Suprapubic skin (tissue), 4 donors: ENCODE measurements around the gene NME7. TPM values are rescaled to one million over a fixed set of nuclear protein-coding genes. Genes with fewer than 3 reads are reported as not detected.

ENCODE experiments used
- DNase-seq, 2 donors: peaks; one replicate each; pipeline ENCODE4 v3.0.0-alpha.2; 2019; ENCODE audit warnings: low spot score in 2 of 2
- H3K27ac ChIP-seq: fragments of 200-600 bp; sonication (generic); one replicate; pipeline ENCODE4 v1.5.1; 2019
- H3K27me3 ChIP-seq: fragments of 200-600 bp; sonication (generic); one replicate; pipeline ENCODE4 v1.5.1; 2019
- H3K36me3 ChIP-seq: fragments of 200-600 bp; sonication (generic); one replicate; pipeline ENCODE4 v1.5.1; 2019
- H3K4me1 ChIP-seq: fragments of 200-600 bp; sonication (generic); one replicate; pipeline ENCODE4 v1.5.1; 2019
- H3K4me3 ChIP-seq: fragments of 200-600 bp; sonication (generic); one replicate; pipeline ENCODE4 v1.5.1; 2019; ENCODE audit warnings: mild to moderate bottlenecking
- H3K9me3 ChIP-seq: fragments of 200-600 bp; sonication (generic); one replicate; pipeline ENCODE4 v1.5.1; 2019
- EP300 ChIP-seq: sonication (generic); formaldehyde crosslinking; IDR thresholded peaks from one replicate; pipeline ENCODE4 v1.6.1; 2017; ENCODE audit warnings: antibody characterized with exemption
- POLR2A ChIP-seq, 2 donors: fragments of 450-650 bp; IDR thresholded peaks; one replicate each; pipeline ENCODE4 v1.6.1; 2017; ENCODE audit warnings: antibody characterized with exemption in 2 of 2, mild to moderate bottlenecking in 2 of 2, moderate library complexity in 2 of 2
- POLR2AphosphoS5 ChIP-seq, 3 donors: sonication (generic); formaldehyde crosslinking; IDR thresholded peaks; one replicate each; pipeline ENCODE4 v1.6.1; 2017; ENCODE audit warnings: antibody characterized with exemption in 3 of 3
- WGBS: methylation state at CpG from one replicate; pipeline ENCODE4 v1.1.5; 2018; 5-methylcytosine and 5-hydroxymethylcytosine counted together
- total RNA-seq, 4 donors: library from RNA; depleted of rRNA; stranded (reverse); fragments of >200 nt; gene quantifications; one replicate each; pipeline ENCODE4 v1.1.0, GENCODE V29; 2016
- TF ChIP-seq, protein P1 (sequence below), 2 donors: fragments of 200-600 bp in 1 of 2; fragments of 450-650 bp in 1 of 2; sonication (generic) in 1 of 2; IDR thresholded peaks; one replicate each; pipeline ENCODE4 v1.5.1; 2016 to 2019; ENCODE audit warnings: antibody characterized with exemption in 2 of 2, mild to moderate bottlenecking in 1 of 2, moderate library complexity in 1 of 2

NME7 gene
- total RNA-seq, 4 donors from 2014 or later, result 9.5 to 13.9 (median 11.7) TPM

DNA sequence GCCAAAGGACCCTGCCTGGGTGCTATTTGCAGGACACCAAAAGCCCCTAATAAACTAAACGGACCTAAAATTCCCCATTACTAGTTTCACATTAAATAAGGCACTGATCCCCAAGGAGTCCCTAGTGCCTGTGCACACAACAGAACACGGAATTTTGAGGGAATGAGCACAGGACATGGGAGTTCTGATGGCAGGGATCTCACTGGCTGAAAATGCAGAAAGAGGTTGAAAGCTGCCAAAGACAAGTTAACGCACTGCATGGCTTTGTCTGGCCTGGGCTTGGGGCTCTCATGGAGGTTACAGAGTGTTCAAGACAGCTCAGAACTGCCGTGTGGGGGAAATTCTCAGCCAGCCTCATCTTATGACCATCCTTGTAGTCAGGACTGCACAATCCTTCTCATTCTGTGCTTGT lies 276.7 kb downstream of the NME7 start:
- H3K27ac ChIP-seq, result no peak overlapping the region
- H3K4me3 ChIP-seq, result no peak overlapping the region
- TF ChIP-seq, protein P1, sequence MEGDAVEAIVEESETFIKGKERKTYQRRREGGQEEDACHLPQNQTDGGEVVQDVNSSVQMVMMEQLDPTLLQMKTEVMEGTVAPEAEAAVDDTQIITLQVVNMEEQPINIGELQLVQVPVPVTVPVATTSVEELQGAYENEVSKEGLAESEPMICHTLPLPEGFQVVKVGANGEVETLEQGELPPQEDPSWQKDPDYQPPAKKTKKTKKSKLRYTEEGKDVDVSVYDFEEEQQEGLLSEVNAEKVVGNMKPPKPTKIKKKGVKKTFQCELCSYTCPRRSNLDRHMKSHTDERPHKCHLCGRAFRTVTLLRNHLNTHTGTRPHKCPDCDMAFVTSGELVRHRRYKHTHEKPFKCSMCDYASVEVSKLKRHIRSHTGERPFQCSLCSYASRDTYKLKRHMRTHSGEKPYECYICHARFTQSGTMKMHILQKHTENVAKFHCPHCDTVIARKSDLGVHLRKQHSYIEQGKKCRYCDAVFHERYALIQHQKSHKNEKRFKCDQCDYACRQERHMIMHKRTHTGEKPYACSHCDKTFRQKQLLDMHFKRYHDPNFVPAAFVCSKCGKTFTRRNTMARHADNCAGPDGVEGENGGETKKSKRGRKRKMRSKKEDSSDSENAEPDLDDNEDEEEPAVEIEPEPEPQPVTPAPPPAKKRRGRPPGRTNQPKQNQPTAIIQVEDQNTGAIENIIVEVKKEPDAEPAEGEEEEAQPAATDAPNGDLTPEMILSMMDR (IDR thresholded peaks at IDR 0.05), result no peak
- TF ChIP-seq POLR2A (IDR thresholded peaks at IDR 0.05) (no peak), EP300 (no peak), POLR2AphosphoS5 (IDR thresholded peaks at IDR 0.05) (no peak)
- H3K9me3 ChIP-seq, result no peaks in the 10 kb centered on the region
- WGBS, result 76% methylated on average over 4 of the region's 4 CpGs
- no peak for DNase-seq
- no peaks in the 10 kb centered on the region for H3K36me3 ChIP-seq
- H3K27me3 ChIP-seq, result no peaks in the 10 kb centered on the region
- H3K4me1 ChIP-seq, result peaks cover 3% of the 10 kb centered on the region

DNA sequence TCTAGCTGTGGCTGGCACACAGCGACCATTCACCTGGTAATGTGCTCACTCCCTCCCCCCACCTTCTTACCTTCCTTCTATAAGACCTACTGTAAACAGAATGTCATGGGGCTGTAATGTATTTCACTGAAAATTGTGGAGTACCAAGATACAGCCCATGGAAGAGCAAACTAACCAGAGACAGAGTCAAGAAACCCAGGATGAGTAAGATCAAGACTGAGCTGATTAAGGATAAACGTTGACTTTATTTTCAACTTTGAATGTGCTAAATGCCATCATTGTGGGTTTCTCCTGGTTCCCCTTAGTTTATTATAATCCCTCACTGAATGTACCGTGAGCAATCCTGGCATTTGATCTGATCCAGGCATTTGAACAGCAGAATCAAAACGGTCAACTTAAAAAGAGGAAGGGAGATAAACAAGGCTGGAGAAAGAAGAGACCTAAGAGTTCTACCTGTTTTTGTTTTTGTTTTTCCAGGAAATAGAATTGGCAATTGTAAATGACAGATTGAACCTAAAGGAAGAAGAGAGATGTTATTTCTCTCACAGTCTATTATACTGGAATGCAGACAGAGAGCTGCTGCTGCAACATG lies 277.2 kb downstream of the NME7 start:
- H3K27ac ChIP-seq, result no peak overlapping the region
- H3K27me3 ChIP-seq, result no peaks in the 10 kb centered on the region
- TF ChIP-seq POLR2A (IDR thresholded peaks at IDR 0.05) (no peak), EP300 (no peak), POLR2AphosphoS5 (IDR thresholded peaks at IDR 0.05) (no peak)
- TF ChIP-seq, protein P1 (IDR thresholded peaks at IDR 0.05), result no peak
- no peak for DNase-seq
- WGBS, result 66% methylated on average over 4 of the region's 4 CpGs
- no peak overlapping the region for H3K4me3 ChIP-seq
- H3K4me1 ChIP-seq, result peaks cover 3% of the 10 kb centered on the region
- H3K9me3 ChIP-seq, result no peaks in the 10 kb centered on the region
- H3K36me3 ChIP-seq, result no peaks in the 10 kb centered on the region

DNA sequence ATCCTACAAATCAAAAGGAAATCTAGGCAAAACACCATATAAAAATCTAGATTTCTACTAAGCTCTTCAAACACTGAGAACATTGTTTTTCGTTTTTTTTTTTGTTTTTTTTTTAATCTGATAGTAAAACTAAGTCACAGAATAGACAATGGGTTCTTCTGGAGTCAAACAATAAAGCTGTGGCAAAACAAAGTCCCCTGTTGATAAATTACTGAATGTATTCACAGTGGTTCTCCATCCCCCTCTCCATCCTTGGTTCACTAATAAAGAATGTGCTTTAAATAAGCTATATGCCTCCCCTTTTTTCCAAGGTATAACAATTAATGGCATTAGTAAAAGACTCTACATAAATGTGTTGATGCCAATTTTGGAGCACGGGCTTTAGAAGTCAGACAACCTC lies 277.8 kb downstream of the NME7 start:
- no peak for TF ChIP-seq EP300
- TF ChIP-seq, protein P1 (IDR thresholded peaks at IDR 0.05), result no peak
- Histone ChIP-seq H3K36me3 (no peaks in the 10 kb centered on the region), H3K4me3 (no peak overlapping the region), H3K4me1 (no peaks in the 10 kb centered on the region), H3K27me3 (no peaks in the 10 kb centered on the region), H3K27ac (no peak overlapping the region), H3K9me3 (no peaks in the 10 kb centered on the region)
- no peak for DNase-seq
- WGBS, result 93% methylated on average over 2 of the region's 2 CpGs

DNA sequence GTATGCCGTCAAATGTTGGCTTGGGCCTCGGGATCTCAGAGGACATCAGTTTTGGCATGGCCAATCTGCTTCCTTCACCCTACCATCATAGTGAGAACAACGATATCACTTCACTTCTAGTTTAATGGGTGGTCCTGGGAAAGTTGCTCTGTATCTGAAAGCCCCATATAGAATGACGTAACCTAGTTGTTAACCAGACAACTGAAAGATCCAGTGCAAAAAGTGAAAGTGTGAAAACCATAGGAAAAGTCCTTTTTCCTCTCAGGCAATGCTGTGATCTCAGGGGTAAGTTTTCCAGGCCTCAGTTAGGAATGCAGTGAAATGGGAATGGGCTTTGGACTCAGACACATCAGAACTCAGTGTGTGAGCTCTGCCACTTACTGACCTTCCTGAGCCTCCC lies 279.7 kb downstream of the NME7 start:
- no peaks in the 10 kb centered on the region for H3K27me3 ChIP-seq
- H3K4me3 ChIP-seq, result no peak overlapping the region
- no peak overlapping the region for H3K27ac ChIP-seq
- H3K9me3 ChIP-seq, result no peaks in the 10 kb centered on the region
- no peaks in the 10 kb centered on the region for H3K4me1 ChIP-seq
- no peaks in the 10 kb centered on the region for H3K36me3 ChIP-seq
- no peak for DNase-seq
- TF ChIP-seq, protein P1 (IDR thresholded peaks at IDR 0.05), result no peak
- no peak for TF ChIP-seq POLR2AphosphoS5 (IDR thresholded peaks at IDR 0.05)
- WGBS, result 92% methylated on average over 4 of the region's 4 CpGs

DNA sequence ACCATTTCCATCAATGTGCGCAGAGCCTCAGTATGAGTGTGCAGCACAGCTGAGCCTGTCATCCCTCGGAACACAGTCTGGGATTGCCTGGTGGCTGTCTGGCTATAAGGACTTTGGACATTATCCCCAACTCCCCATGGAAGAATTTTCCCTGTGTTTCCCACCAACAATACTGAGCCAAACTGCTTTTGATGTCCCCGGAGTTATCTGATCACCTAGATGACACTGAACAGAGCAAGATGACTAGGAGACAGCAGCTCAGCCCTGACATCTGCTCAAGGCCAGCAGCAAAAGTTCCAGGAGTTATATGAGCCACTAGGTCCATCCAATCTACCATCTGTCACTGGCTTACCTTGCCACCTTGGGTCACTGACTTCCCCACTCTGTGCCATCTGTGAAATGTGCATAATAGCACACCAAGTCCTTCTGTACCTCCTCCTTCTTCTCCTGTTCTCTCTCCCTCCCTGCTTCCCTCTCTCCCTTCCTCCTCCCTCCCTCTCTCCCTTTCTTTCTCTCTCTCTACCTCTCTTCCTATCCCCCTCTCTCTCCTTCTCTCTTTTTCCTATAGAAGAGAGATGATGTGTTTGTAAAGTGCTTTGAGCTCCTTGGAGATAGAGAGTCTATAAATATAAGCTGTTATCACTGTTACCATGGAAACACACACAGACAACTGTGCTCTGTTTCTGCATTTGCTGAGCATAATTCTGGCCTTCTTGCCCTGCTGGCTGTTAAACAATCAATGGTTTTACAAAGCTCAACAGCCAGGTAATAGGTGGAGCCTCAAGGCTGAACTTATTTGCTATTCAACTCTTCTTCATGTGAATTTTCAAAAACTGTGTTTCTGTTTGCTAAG lies 280.8 kb downstream of the NME7 start:
- DNase-seq, result no peak
- 75% methylated on average over 3 of the region's 3 CpGs for WGBS
- no peaks in the 10 kb centered on the region for H3K9me3 ChIP-seq
- TF ChIP-seq, protein P1 (IDR thresholded peaks at IDR 0.05), result no peak
- H3K4me3 ChIP-seq, result no peak overlapping the region
- no peak overlapping the region for H3K27ac ChIP-seq
- H3K4me1 ChIP-seq, result no peaks in the 10 kb centered on the region
- H3K27me3 ChIP-seq, result no peaks in the 10 kb centered on the region
- no peaks in the 10 kb centered on the region for H3K36me3 ChIP-seq
